HepG2 (cell line): Measurements from ENCODE around the gene FCHO1. TPM values are rescaled to one million over a fixed set of nuclear protein-coding genes. Genes with fewer than 3 reads are reported as not detected.

ENCODE experiments used
- ATAC-seq: fragments of 200-7000 bp; cut with Tn5 transposase; 3 replicates; pipeline ENCODE4 v1.9.1; 2020; ENCODE audit warnings: mild to moderate bottlenecking, moderate library complexity
- BruUV-seq: library from RNA; stranded (reverse); fragments of 400-500 nt; replicated peaks from 2 replicates; lab custom pipeline; 2021; lab: Mats Ljungman, UMichigan
- CTCF ChIA-PET: fragments of 300-600 bp; formaldehyde crosslinking; extraction: SDS; loops from one replicate; lab custom pipeline; 2021; ENCODE audit warnings: low total read pairs, inconsistent platforms, low intra/inter-chr PET ratio; lab: Yijun Ruan, JAX
- POLR2A ChIA-PET: fragments of 350-600 bp; sonication (Branson Sonifier 250); formaldehyde crosslinking; loops from one replicate; lab custom pipeline; 2020; ENCODE audit warnings: antibody characterized with exemption, inconsistent platforms; lab: Yijun Ruan, JAX
- DNase-seq: peaks from one replicate; pipeline ENCODE4 v3.0.0-alpha.2; 2015; ENCODE audit warnings: low spot score
- FAIRE-seq: peaks from 3 replicates; lab custom pipeline; 2011; peaks lifted over from hg19 to GRCh38; lab: Jason Lieb, UNC
- H2AFZ ChIP-seq: one replicate; pipeline ENCODE4 v1.6.1; 2011; ENCODE audit warnings: low read length, inconsistent platforms
- H3K27ac ChIP-seq: fragments of 300-600 bp; 3 replicates; pipeline ENCODE4 v1.8.0; 2011; ENCODE audit warnings: mixed run types, mild to moderate bottlenecking, mixed read lengths, low read length, inconsistent platforms; ENCODE audit not compliant: insufficient read depth; ENCODE audit errors: extremely low read length
- H3K27me3 ChIP-seq, 2 experiments: fragments of 200-600 bp in 1 of 2; 2 replicates in 1 of 2; 3 replicates in 1 of 2; pipeline versions ENCODE4 v1.6.0 to v1.8.0; 2011; ENCODE audit warnings: low read length in 2 of 2, mild to moderate bottlenecking in 2 of 2, moderate library complexity in 2 of 2, inconsistent platforms in 1 of 2; ENCODE audit not compliant: insufficient read depth in 2 of 2, control insufficient read depth in 1 of 2
- H3K36me3 ChIP-seq, 2 experiments: fragments of 200-600 bp in 1 of 2; replicated peaks in 1 of 2; 2 replicates in 1 of 2; 3 replicates in 1 of 2; pipeline versions ENCODE4 v1.5.1 to v1.8.0; 2011; ENCODE audit warnings: low read length in 2 of 2, inconsistent platforms in 1 of 2; ENCODE audit not compliant: insufficient read depth in 2 of 2, control insufficient read depth in 1 of 2
- H3K4me1 ChIP-seq: 2 replicates; pipeline ENCODE4 v1.5.1; 2012; ENCODE audit warnings: low read length, inconsistent platforms; ENCODE audit not compliant: insufficient read depth
- H3K4me2 ChIP-seq: 2 replicates; pipeline ENCODE4 v1.6.0; 2011; ENCODE audit warnings: low read depth, low read length, inconsistent platforms
- H3K4me3 ChIP-seq, 3 experiments: fragments of 200-600 bp in 1 of 3; sonication (generic), shearing (Covaris generic) in 1 of 3; replicated peaks in 1 of 3; 2 replicates each; pipeline ENCODE4 v1.5.1; 2011 to 2016; ENCODE audit warnings: low read length in 3 of 3, inconsistent platforms in 2 of 3, low read depth in 2 of 3, mild to moderate bottlenecking in 2 of 3, control low read depth in 1 of 3, mixed read lengths in 1 of 3; ENCODE audit not compliant: insufficient read depth in 1 of 3
- H3K79me2 ChIP-seq: one replicate; pipeline ENCODE4 v1.6.1; 2011; ENCODE audit warnings: low read length, inconsistent platforms; ENCODE audit not compliant: insufficient read depth
- H3K9ac ChIP-seq: 2 replicates; pipeline ENCODE4 v1.6.0; 2011; ENCODE audit warnings: mild to moderate bottlenecking, low read depth, low read length, inconsistent platforms; ENCODE audit not compliant: insufficient read depth
- H3K9me3 ChIP-seq: 2 replicates; pipeline ENCODE4 v1.5.1; 2012; ENCODE audit warnings: mild to moderate bottlenecking, low read length
- H4K20me1 ChIP-seq: 2 replicates; pipeline ENCODE4 v1.6.0; 2011; ENCODE audit warnings: inconsistent platforms, mild to moderate bottlenecking, low read length, moderate library complexity; ENCODE audit not compliant: insufficient read depth
- HMGXB4 ChIP-seq, 2 experiments: sonication (generic) in 1 of 2; formaldehyde crosslinking in 1 of 2; IDR thresholded peaks; 2 replicates each; pipeline versions ENCODE4 v1.4.0 to v1.6.1; 2018 to 2020; ENCODE audit warnings: missing genetic modification reagents in 2 of 2, borderline replicate concordance in 1 of 2, low read depth in 1 of 2, mild to moderate bottlenecking in 1 of 2, missing biosample characterization in 1 of 2
- JUN ChIP-seq: sonication (generic); formaldehyde crosslinking; IDR thresholded peaks from 2 replicates; pipeline ENCODE4 v1.4.0; 2020; ENCODE audit warnings: mild to moderate bottlenecking, missing genetic modification reagents
- NFYC ChIP-seq: IDR thresholded peaks from 2 replicates; pipeline ENCODE4 v1.6.1; 2016; ENCODE audit warnings: missing genetic modification reagents, missing compliant biosample characterization
- NR0B2 ChIP-seq: sonication (generic); formaldehyde crosslinking; IDR thresholded peaks from 2 replicates; pipeline ENCODE4 v1.4.0; 2020; ENCODE audit warnings: mild to moderate bottlenecking, missing genetic modification reagents
- RAD21 ChIP-seq: fragments of 450-650 bp; formaldehyde crosslinking; IDR thresholded peaks from 2 replicates; pipeline ENCODE4 v1.5.0; 2020; ENCODE audit warnings: mild to moderate bottlenecking
- SP5 ChIP-seq: IDR thresholded peaks from 2 replicates; pipeline ENCODE4 v1.6.1; 2016; ENCODE audit warnings: low read depth, borderline replicate concordance
- STAG1 ChIP-seq: sonication (generic); formaldehyde crosslinking; IDR thresholded peaks from 2 replicates; pipeline ENCODE4 v1.4.0; 2020; ENCODE audit warnings: missing genetic modification reagents
- WGBS: methylation state at CpG from one replicate; pipeline ENCODE4 v1.1.6; 2017; ENCODE audit warnings: low lambda C conversion rate; 5-methylcytosine and 5-hydroxymethylcytosine counted together
- in situ Hi-C: cut with HindIII; loops from 2 replicates; pipeline ENCODE4 v1.10.0; 2017; ENCODE audit warnings: low pct_unique_long_range_greater_than_20kb; ENCODE audit not compliant: extremely low pct_ligation_motif_present
- intact Hi-C: fragments of 100-400 bp; cut with micrococcal nuclease; formaldehyde crosslinking; loops from one replicate; pipeline ENCODE4 v1.10.0; 2022; ENCODE audit not compliant: unreplicated experiment
- polyA plus RNA-seq, 8 experiments: library from polyadenylated mRNA; depleted of rRNA in 3 of 8; stranded (reverse) in 7 of 8; unstranded in 1 of 8; fragments of >200 nt; fragmentation: Illumina TruSeq in 4 of 8; extraction: Trizol in 4 of 8; gene quantifications; 2 replicates each; pipeline versions ENCODE4 v1.2.1 to v1.2.3, GENCODE V29; 2011 to 2016; ENCODE audit warnings: low read depth in 4 of 8, missing spikeins in 1 of 8, mixed read lengths in 1 of 8; ENCODE audit not compliant: insufficient read depth in 1 of 8
- total RNA-seq, 5 experiments: library from RNA; depleted of rRNA; stranded (reverse); fragments of >200 nt; fragmentation: Illumina TruSeq; extraction: Trizol; gene quantifications; 2 replicates each; pipeline ENCODE4 v1.2.3, GENCODE V29; 2016; ENCODE audit warnings: low read depth in 1 of 5
- TF ChIP-seq, protein P1 (sequence below): sonication (generic); formaldehyde crosslinking; IDR thresholded peaks from 2 replicates; pipeline ENCODE4 v1.5.0; 2020; ENCODE audit warnings: mild to moderate bottlenecking, missing genetic modification reagents, moderate library complexity
- TF ChIP-seq, protein P2 (sequence below): sonication (generic); formaldehyde crosslinking; IDR thresholded peaks from 2 replicates; pipeline ENCODE4 v1.4.0; 2020; ENCODE audit warnings: missing genetic modification reagents, borderline replicate concordance
- TF ChIP-seq, protein P3 (sequence below): sonication (generic); formaldehyde crosslinking; IDR thresholded peaks from 2 replicates; pipeline ENCODE4 v1.5.1; 2020; ENCODE audit warnings: mild to moderate bottlenecking, missing genetic modification reagents, moderate library complexity

Gene FCHO1
- total and polyA plus RNA-seq, 2 of the 13 experiments (the other 11 are each of a cell fraction or from before 2014, with no cell fraction given) = 1.3 to 3.1 TPM

GRCh38 chr19:17775245-17775927 lies 24.1 kb downstream of the FCHO1 start:
- BruUV-seq = no TSS peak
- intact Hi-C loops (loop anchor here (1.0 kb wide), 1 partner anchor 80 kb away; no protein-coding TSS in a partner anchor), in situ Hi-C loops (no loop called here)
- CTCF ChIA-PET = interaction anchor here (0.9 to 2.2 kb wide), 2 partner anchors 10 to 71 kb away, joined by 4 to 13 read pairs; no protein-coding TSS in a partner anchor
- Histone ChIP-seq H4K20me1 (no peaks in the 10 kb centered on the region), H3K4me2 (no peak overlapping the region), H3K4me3 (no peak overlapping the region), H3K27ac (no peak overlapping the region), H3K36me3 (no peaks in the 10 kb centered on the region), H3K9ac (no peak overlapping the region), H2AFZ (no peak overlapping the region), H3K4me1 (peaks cover 8% of the 10 kb centered on the region; the same call in 1 of the 2 replicates), H3K27me3 (no peaks in the 10 kb centered on the region), H3K79me2 (no peaks in the 10 kb centered on the region), H3K9me3 (no peaks in the 10 kb centered on the region)
- POLR2A ChIA-PET = no interaction called here
- WGBS = 45% methylated on average over 14 of the region's 16 CpGs
- ATAC-seq (peak; percentile 79), FAIRE-seq (peak; percentile 88), DNase-seq (peak; percentile 64)
- TF ChIP-seq JUN (CRISPR knock-in tag) (no peak), HMGXB4 (CRISPR knock-in tag; IDR thresholded peaks at IDR 0.05; ENCODE audit: borderline replicate concordance in 1 of 2, low read depth in 1 of 2) (peak; percentile 19 to 39; a peak in 2 of 4 replicates), NFYC (CRISPR knock-in tag) (no peak), SP5 (CRISPR knock-in tag) (no peak), RAD21 (CRISPR knock-in tag) (peak; percentile 72), STAG1 (CRISPR knock-in tag) (peak; percentile 83), NR0B2 (CRISPR knock-in tag) (no peak)
- TF ChIP-seq, protein P1, sequence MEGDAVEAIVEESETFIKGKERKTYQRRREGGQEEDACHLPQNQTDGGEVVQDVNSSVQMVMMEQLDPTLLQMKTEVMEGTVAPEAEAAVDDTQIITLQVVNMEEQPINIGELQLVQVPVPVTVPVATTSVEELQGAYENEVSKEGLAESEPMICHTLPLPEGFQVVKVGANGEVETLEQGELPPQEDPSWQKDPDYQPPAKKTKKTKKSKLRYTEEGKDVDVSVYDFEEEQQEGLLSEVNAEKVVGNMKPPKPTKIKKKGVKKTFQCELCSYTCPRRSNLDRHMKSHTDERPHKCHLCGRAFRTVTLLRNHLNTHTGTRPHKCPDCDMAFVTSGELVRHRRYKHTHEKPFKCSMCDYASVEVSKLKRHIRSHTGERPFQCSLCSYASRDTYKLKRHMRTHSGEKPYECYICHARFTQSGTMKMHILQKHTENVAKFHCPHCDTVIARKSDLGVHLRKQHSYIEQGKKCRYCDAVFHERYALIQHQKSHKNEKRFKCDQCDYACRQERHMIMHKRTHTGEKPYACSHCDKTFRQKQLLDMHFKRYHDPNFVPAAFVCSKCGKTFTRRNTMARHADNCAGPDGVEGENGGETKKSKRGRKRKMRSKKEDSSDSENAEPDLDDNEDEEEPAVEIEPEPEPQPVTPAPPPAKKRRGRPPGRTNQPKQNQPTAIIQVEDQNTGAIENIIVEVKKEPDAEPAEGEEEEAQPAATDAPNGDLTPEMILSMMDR (CRISPR knock-in tag) = peak; percentile 87
- TF ChIP-seq, protein P2, sequence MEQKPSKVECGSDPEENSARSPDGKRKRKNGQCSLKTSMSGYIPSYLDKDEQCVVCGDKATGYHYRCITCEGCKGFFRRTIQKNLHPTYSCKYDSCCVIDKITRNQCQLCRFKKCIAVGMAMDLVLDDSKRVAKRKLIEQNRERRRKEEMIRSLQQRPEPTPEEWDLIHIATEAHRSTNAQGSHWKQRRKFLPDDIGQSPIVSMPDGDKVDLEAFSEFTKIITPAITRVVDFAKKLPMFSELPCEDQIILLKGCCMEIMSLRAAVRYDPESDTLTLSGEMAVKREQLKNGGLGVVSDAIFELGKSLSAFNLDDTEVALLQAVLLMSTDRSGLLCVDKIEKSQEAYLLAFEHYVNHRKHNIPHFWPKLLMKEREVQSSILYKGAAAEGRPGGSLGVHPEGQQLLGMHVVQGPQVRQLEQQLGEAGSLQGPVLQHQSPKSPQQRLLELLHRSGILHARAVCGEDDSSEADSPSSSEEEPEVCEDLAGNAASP (CRISPR knock-in tag) = peak; percentile 80; the same call in 1 of the 2 replicates
- TF ChIP-seq, protein P3, sequence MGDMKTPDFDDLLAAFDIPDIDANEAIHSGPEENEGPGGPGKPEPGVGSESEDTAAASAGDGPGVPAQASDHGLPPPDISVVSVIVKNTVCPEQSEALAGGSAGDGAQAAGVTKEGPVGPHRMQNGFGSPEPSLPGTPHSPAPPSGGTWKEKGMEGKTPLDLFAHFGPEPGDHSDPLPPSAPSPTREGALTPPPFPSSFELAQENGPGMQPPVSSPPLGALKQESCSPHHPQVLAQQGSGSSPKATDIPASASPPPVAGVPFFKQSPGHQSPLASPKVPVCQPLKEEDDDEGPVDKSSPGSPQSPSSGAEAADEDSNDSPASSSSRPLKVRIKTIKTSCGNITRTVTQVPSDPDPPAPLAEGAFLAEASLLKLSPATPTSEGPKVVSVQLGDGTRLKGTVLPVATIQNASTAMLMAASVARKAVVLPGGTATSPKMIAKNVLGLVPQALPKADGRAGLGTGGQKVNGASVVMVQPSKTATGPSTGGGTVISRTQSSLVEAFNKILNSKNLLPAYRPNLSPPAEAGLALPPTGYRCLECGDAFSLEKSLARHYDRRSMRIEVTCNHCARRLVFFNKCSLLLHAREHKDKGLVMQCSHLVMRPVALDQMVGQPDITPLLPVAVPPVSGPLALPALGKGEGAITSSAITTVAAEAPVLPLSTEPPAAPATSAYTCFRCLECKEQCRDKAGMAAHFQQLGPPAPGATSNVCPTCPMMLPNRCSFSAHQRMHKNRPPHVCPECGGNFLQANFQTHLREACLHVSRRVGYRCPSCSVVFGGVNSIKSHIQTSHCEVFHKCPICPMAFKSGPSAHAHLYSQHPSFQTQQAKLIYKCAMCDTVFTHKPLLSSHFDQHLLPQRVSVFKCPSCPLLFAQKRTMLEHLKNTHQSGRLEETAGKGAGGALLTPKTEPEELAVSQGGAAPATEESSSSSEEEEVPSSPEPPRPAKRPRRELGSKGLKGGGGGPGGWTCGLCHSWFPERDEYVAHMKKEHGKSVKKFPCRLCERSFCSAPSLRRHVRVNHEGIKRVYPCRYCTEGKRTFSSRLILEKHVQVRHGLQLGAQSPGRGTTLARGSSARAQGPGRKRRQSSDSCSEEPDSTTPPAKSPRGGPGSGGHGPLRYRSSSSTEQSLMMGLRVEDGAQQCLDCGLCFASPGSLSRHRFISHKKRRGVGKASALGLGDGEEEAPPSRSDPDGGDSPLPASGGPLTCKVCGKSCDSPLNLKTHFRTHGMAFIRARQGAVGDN (CRISPR knock-in tag) = 0 out of 2 replicates have a peak, but pooled peaks have one; percentile 10
